ENCODE data around the gene PLPP2.

PLPP2 gene

GRCh38 chr19:315811-316210 lies 24.6 kb upstream of the PLPP2 start:
- DNase-seq (ENCODE audit: low read depth in 2 of 2), result no peak

GRCh38 chr19:313988-314815 lies 23.0 kb upstream of the PLPP2 start:
- no peak for DNase-seq (ENCODE audit: low read depth in 2 of 2)

- no peak for DNase-seq (ENCODE audit: low read depth in 2 of 2)
Observed at GRCh38 chr19:313169-313987, 22.2 kb upstream of the PLPP2 start.

- DNase-seq (ENCODE audit: low read depth in 2 of 2), result no peak
Observed at GRCh38 chr19:311813-312261, 20.6 kb upstream of the PLPP2 start.

- no peak for DNase-seq (ENCODE audit: low read depth in 2 of 2)
Observed at GRCh38 chr19:310781-311496, 19.7 kb upstream of the PLPP2 start.

GRCh38 chr19:310141-310651 lies 19.0 kb upstream of the PLPP2 start:
- DNase-seq (ENCODE audit: low read depth in 2 of 2), result no peak

- DNase-seq (ENCODE audit: low read depth in 2 of 2), result no peak
Observed at GRCh38 chr19:309206-309565, 18.0 kb upstream of the PLPP2 start.

GRCh38 chr19:308471-309205 lies 17.4 kb upstream of the PLPP2 start:
- no peak for DNase-seq (ENCODE audit: low read depth in 2 of 2)

- DNase-seq (ENCODE audit: low read depth in 2 of 2), result no peak
Observed at GRCh38 chr19:307793-308420, 16.7 kb upstream of the PLPP2 start.

- no peak for DNase-seq (ENCODE audit: low read depth in 2 of 2)
Observed at GRCh38 chr19:307111-307531, 15.9 kb upstream of the PLPP2 start.

- DNase-seq (ENCODE audit: low read depth in 2 of 2), result no peak
Observed at GRCh38 chr19:306151-306900, 15.1 kb upstream of the PLPP2 start.

GRCh38 chr19:305240-306150 lies 14.3 kb upstream of the PLPP2 start:
- no peak for DNase-seq (ENCODE audit: low read depth in 2 of 2)

- no peak for DNase-seq (ENCODE audit: low read depth in 2 of 2)
Observed at GRCh38 chr19:296476-297225, 5.4 kb upstream of the PLPP2 start.

GRCh38 chr19:295687-296370 lies 4.6 kb upstream of the PLPP2 start:
- DNase-seq (ENCODE audit: low read depth in 2 of 2), result no peak

- DNase-seq (ENCODE audit: low read depth in 2 of 2), result peak in 1 of 2 experiments; percentile 33
Observed at GRCh38 chr19:294946-295686, 3.9 kb upstream of the PLPP2 start.

- DNase-seq (ENCODE audit: low read depth in 2 of 2), result no peak
Observed at GRCh38 chr19:294341-294945, 3.2 kb upstream of the PLPP2 start.

All from stimulated activated CD4-positive, alpha-beta T cell treated with anti-CD3 and anti-CD28 coated beads, Interleukin-12 subunit alpha, Interleukin-12 subunit beta, amount 100 ng/mL, for 24 hours (primary cell).